GM21423 (cell line): ENCODE data around the gene DPP7.

ENCODE experiments used
- ATAC-seq: cut with Tn5 transposase; IDR thresholded peaks from one replicate; pipeline ENCODE4 v1.9.1; 2021; ENCODE audit warnings: mild to moderate bottlenecking, moderate library complexity; ENCODE audit not compliant: unreplicated experiment

The DPP7 gene

GRCh38 chr9:137095664-137096517, 18.6 kb downstream of the DPP7 start:
- ATAC-seq = peak; percentile 59

- ATAC-seq = no peak
Measured at GRCh38 chr9:137089232-137089947, 25.1 kb downstream of the DPP7 start.

GRCh38 chr9:137088121-137088520, 26.4 kb downstream of the DPP7 start:
- ATAC-seq = no peak

- no peak for ATAC-seq
Measured at GRCh38 chr9:137087409-137087925, 27.1 kb downstream of the DPP7 start.

- ATAC-seq = peak; percentile 78
Measured at GRCh38 chr9:137086531-137087408, 27.8 kb downstream of the DPP7 start, which contains the start of gene MAN1B1. Gene MAN1B1, plus strand, starts transcription at chr9:137086985. Its CDS starts 15 bp downstream, at chr9:137087000.

GRCh38 chr9:137085920-137086530, 28.5 kb downstream of the DPP7 start:
- no peak for ATAC-seq

- no peak for ATAC-seq
Measured at GRCh38 chr9:137084526-137084925, 30.0 kb downstream of the DPP7 start.

GRCh38 chr9:137083394-137084004, 31.0 kb downstream of the DPP7 start:
- ATAC-seq = no peak

GRCh38 chr9:137082925-137083290, 31.6 kb downstream of the DPP7 start:
- no peak for ATAC-seq

GRCh38 chr9:137082222-137082924, 32.2 kb downstream of the DPP7 start:
- ATAC-seq = no peak

GRCh38 chr9:137080260-137081122, 34.0 kb downstream of the DPP7 start:
- no peak for ATAC-seq

- no peak for ATAC-seq
Measured at GRCh38 chr9:137079401-137079787, 35.1 kb downstream of the DPP7 start.

GRCh38 chr9:137078701-137079400, 35.7 kb downstream of the DPP7 start:
- ATAC-seq = no peak

GRCh38 chr9:137077758-137078693, 36.5 kb downstream of the DPP7 start:
- peak; percentile 25 for ATAC-seq

GRCh38 chr9:137077010-137077747, 37.4 kb downstream of the DPP7 start, which contains the start of gene UAP1L1:
Gene UAP1L1, plus strand, starts transcription at chr9:137077517. Its CDS starts 16 bp downstream, at chr9:137077533.
- ATAC-seq = peak; percentile 42

- ATAC-seq = no peak
Measured at GRCh38 chr9:137076636-137077009, 37.9 kb downstream of the DPP7 start.
